Gastrocnemius medialis (tissue), 4 donors: ENCODE data around the gene POR.

ENCODE experiments used
- POLR2A ChIP-seq, 2 donors: fragments of 450-650 bp; IDR thresholded peaks; one replicate each; pipeline ENCODE4 v1.6.1; 2017; ENCODE audit warnings: antibody characterized with exemption in 2 of 2, mild to moderate bottlenecking in 2 of 2, moderate library complexity in 2 of 2
- TF ChIP-seq, protein P1 (sequence below), 5 experiments: fragments of 450-650 bp in 3 of 5; fragments of 200-600 bp in 2 of 5; sonication (generic) in 2 of 5; IDR thresholded peaks in 4 of 5; conservative IDR thresholded peaks in 1 of 5; 1 replicate in 4 of 5; 2 replicates in 1 of 5; pipeline ENCODE4 v1.5.1; 2016 to 2019; ENCODE audit warnings: antibody characterized with exemption in 5 of 5, mild to moderate bottlenecking in 3 of 5, moderate library complexity in 3 of 5

- TF ChIP-seq, protein P1, sequence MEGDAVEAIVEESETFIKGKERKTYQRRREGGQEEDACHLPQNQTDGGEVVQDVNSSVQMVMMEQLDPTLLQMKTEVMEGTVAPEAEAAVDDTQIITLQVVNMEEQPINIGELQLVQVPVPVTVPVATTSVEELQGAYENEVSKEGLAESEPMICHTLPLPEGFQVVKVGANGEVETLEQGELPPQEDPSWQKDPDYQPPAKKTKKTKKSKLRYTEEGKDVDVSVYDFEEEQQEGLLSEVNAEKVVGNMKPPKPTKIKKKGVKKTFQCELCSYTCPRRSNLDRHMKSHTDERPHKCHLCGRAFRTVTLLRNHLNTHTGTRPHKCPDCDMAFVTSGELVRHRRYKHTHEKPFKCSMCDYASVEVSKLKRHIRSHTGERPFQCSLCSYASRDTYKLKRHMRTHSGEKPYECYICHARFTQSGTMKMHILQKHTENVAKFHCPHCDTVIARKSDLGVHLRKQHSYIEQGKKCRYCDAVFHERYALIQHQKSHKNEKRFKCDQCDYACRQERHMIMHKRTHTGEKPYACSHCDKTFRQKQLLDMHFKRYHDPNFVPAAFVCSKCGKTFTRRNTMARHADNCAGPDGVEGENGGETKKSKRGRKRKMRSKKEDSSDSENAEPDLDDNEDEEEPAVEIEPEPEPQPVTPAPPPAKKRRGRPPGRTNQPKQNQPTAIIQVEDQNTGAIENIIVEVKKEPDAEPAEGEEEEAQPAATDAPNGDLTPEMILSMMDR (IDR thresholded peaks at IDR 0.05 in 4 of 5, conservative IDR thresholded peaks at IDR 0.05 in 1 of 5), result no peak
- no peak for TF ChIP-seq POLR2A (IDR thresholded peaks at IDR 0.05)
These were observed 81.5 kb downstream of the POR start for GRCh38 chr7:75996476-75996875.
